Hepatocyte (in vitro differentiated cells): Measurements from ENCODE around the gene SPINK7.

Experiments used
- EZH2 ChIP-seq: fragments of 200-600 bp; sonication (generic); IDR thresholded peaks from 2 replicates; pipeline ENCODE4 v1.6.1; 2016; ENCODE audit warnings: antibody characterized with exemption, mild to moderate bottlenecking, borderline replicate concordance
- EZH2phosphoT487 ChIP-seq: fragments of 200-600 bp; sonication (generic); IDR thresholded peaks from one replicate; pipeline ENCODE4 v1.6.1; 2018; ENCODE audit warnings: antibody characterized with exemption, mild to moderate bottlenecking, low read depth, moderate library complexity; ENCODE audit not compliant: unreplicated experiment, severe bottlenecking
- TF ChIP-seq, protein P1 (sequence below): fragments of 200-600 bp; sonication (generic); IDR thresholded peaks from 2 replicates; pipeline ENCODE4 v1.5.1; 2016; ENCODE audit warnings: antibody characterized with exemption, mild to moderate bottlenecking; ENCODE audit not compliant: poor library complexity

GRCh38 chr5:148335259-148335658 lies 23.0 kb downstream of the SPINK7 start, which contains the start of gene SPINK9:
- TF ChIP-seq, protein P1, sequence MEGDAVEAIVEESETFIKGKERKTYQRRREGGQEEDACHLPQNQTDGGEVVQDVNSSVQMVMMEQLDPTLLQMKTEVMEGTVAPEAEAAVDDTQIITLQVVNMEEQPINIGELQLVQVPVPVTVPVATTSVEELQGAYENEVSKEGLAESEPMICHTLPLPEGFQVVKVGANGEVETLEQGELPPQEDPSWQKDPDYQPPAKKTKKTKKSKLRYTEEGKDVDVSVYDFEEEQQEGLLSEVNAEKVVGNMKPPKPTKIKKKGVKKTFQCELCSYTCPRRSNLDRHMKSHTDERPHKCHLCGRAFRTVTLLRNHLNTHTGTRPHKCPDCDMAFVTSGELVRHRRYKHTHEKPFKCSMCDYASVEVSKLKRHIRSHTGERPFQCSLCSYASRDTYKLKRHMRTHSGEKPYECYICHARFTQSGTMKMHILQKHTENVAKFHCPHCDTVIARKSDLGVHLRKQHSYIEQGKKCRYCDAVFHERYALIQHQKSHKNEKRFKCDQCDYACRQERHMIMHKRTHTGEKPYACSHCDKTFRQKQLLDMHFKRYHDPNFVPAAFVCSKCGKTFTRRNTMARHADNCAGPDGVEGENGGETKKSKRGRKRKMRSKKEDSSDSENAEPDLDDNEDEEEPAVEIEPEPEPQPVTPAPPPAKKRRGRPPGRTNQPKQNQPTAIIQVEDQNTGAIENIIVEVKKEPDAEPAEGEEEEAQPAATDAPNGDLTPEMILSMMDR = no peak
- TF ChIP-seq EZH2phosphoT487 (no peak), EZH2 (no peak)
